GM23338 (cell line): ENCODE results near the gene CAMTA1. TPM values are rescaled to one million over a fixed set of nuclear protein-coding genes. Genes with fewer than 3 reads are reported as not detected.

Experiments used
- ATAC-seq: fragments of 200-7000 bp; cut with Tn5 transposase; 3 replicates; pipeline ENCODE4 v1.9.1; 2020
- DNase-seq: peaks from one replicate; pipeline ENCODE4 v3.0.0-alpha.2; 2015; ENCODE audit warnings: low spot score
- H2AFZ ChIP-seq: fragments of 200-600 bp; sonication (generic); 2 replicates; pipeline ENCODE4 v1.8.0; 2016; ENCODE audit warnings: antibody characterized with exemption, mild to moderate bottlenecking, moderate library complexity
- H3F3A ChIP-seq: fragments of 200-600 bp; sonication (generic); replicated peaks from 2 replicates; pipeline ENCODE4 v1.8.0; 2017; ENCODE audit warnings: antibody characterized with exemption, mixed run types, low read depth
- H3K27ac ChIP-seq: fragments of 200-600 bp; sonication (generic); 2 replicates; pipeline ENCODE4 v1.6.1; 2016; ENCODE audit warnings: low read depth
- H3K27me3 ChIP-seq: fragments of 200-600 bp; sonication (generic); 2 replicates; pipeline ENCODE4 v1.8.0; 2016; ENCODE audit warnings: mild to moderate bottlenecking, mixed run types, moderate library complexity; ENCODE audit not compliant: insufficient read depth
- H3K36me3 ChIP-seq: fragments of 200-600 bp; sonication (generic); 2 replicates; pipeline ENCODE4 v1.8.0; 2016; ENCODE audit warnings: mild to moderate bottlenecking; ENCODE audit not compliant: insufficient read depth
- H3K4me1 ChIP-seq: fragments of 200-600 bp; sonication (generic); 2 replicates; pipeline ENCODE4 v1.8.0; 2016; ENCODE audit warnings: mild to moderate bottlenecking, moderate library complexity; ENCODE audit not compliant: insufficient read depth
- H3K4me2 ChIP-seq: fragments of 200-600 bp; sonication (generic); 2 replicates; pipeline ENCODE4 v1.7.1; 2017; ENCODE audit warnings: mixed run types
- H3K4me3 ChIP-seq: fragments of 200-600 bp; sonication (generic); 2 replicates; pipeline ENCODE4 v1.6.1; 2016; ENCODE audit warnings: mixed run types
- H3K79me2 ChIP-seq: fragments of 200-600 bp; sonication (generic); replicated peaks from 2 replicates; pipeline ENCODE4 v1.8.0; 2017; ENCODE audit warnings: mild to moderate bottlenecking; ENCODE audit not compliant: insufficient read depth
- H3K9me2 ChIP-seq: fragments of 200-600 bp; sonication (generic); 2 replicates; pipeline ENCODE4 v1.8.0; 2017; ENCODE audit not compliant: insufficient read depth
- H4K20me1 ChIP-seq: fragments of 200-600 bp; sonication (generic); replicated peaks from 2 replicates; pipeline ENCODE4 v1.8.0; 2017; ENCODE audit warnings: mild to moderate bottlenecking; ENCODE audit not compliant: insufficient read depth
- H3K27ac Mint-ChIP-seq: 2 replicates; pipeline ENCODE4 v1.8.0; 2020; ENCODE audit warnings: inconsistent platforms, mild to moderate bottlenecking, moderate library complexity, mixed read lengths
- H3K27me3 Mint-ChIP-seq: 3 replicates; pipeline ENCODE4 v1.8.0; 2022; ENCODE audit warnings: low read depth, mild to moderate bottlenecking, moderate library complexity, mixed read lengths, inconsistent platforms; ENCODE audit not compliant: insufficient read depth, poor library complexity
- H3K36me3 Mint-ChIP-seq: 3 replicates; pipeline ENCODE4 v1.8.0; 2021; ENCODE audit warnings: low read depth, mild to moderate bottlenecking, inconsistent platforms, moderate library complexity, mixed read lengths
- H3K4me1 Mint-ChIP-seq: 3 replicates; pipeline ENCODE4 v1.8.0; 2020; ENCODE audit warnings: mild to moderate bottlenecking, inconsistent platforms, mixed read lengths
- H3K4me3 Mint-ChIP-seq: 3 replicates; pipeline ENCODE4 v1.8.0; 2021; ENCODE audit warnings: moderate library complexity, mild to moderate bottlenecking, inconsistent platforms, mixed read lengths
- H3K9me3 Mint-ChIP-seq: 3 replicates; pipeline ENCODE4 v1.8.0; 2020; ENCODE audit warnings: moderate library complexity, mild to moderate bottlenecking, inconsistent platforms, mixed read lengths
- CREB1 ChIP-seq: fragments of 250-450 bp; sonication (Bioruptor Pico); IDR thresholded peaks from 2 replicates; pipeline ENCODE4 v1.5.0; 2020; ENCODE audit warnings: low read depth, mild to moderate bottlenecking, moderate library complexity
- ETS1 ChIP-seq: IDR thresholded peaks from 2 replicates; pipeline ENCODE4 v1.6.1; 2016; ENCODE audit warnings: antibody characterized with exemption
- EZH2phosphoT487 ChIP-seq: fragments of 200-600 bp; sonication (generic); IDR thresholded peaks from one replicate; pipeline ENCODE4 v1.8.1; 2018; ENCODE audit warnings: antibody characterized with exemption; ENCODE audit not compliant: unreplicated experiment
- JUNB ChIP-seq: IDR thresholded peaks from one replicate; pipeline ENCODE4 v1.6.1; 2016; ENCODE audit warnings: antibody characterized with exemption; ENCODE audit not compliant: unreplicated experiment
- NANOG ChIP-seq: IDR thresholded peaks from 2 replicates; pipeline ENCODE4 v1.6.1; 2016; ENCODE audit warnings: antibody characterized with exemption, borderline replicate concordance
- POLR2AphosphoS5 ChIP-seq: IDR thresholded peaks from 2 replicates; pipeline ENCODE4 v1.6.1; 2016; ENCODE audit warnings: antibody characterized with exemption, low read depth
- REST ChIP-seq: IDR thresholded peaks from one replicate; pipeline ENCODE4 v1.6.1; 2018; ENCODE audit warnings: antibody characterized with exemption; ENCODE audit not compliant: unreplicated experiment
- STAT1 ChIP-seq: IDR thresholded peaks from one replicate; pipeline ENCODE4 v1.6.1; 2016; ENCODE audit warnings: antibody characterized with exemption; ENCODE audit not compliant: unreplicated experiment
- ZNF114 ChIP-seq: fragments of 250-450 bp; sonication (Bioruptor Pico); IDR thresholded peaks from 2 replicates; pipeline ENCODE4 v1.5.0; 2020; ENCODE audit warnings: mild to moderate bottlenecking, moderate library complexity
- polyA plus RNA-seq: library from polyadenylated mRNA; unstranded; fragments of >200 nt; fragmentation: Nextera tagmentation; extraction: Ambion mirVana; gene quantifications from 2 replicates; pipeline ENCODE4 v1.2.1, GENCODE V29; 2016
- total RNA-seq: library from RNA; depleted of rRNA; stranded (reverse); fragments of >200 nt; shearing (Covaris generic); gene quantifications from 2 replicates; pipeline ENCODE4 v1.2.3, GENCODE V29; 2014

Gene CAMTA1
- total and polyA plus RNA-seq, 2 experiments from 2014 or later, result 115 to 519 TPM

- no peak for TF ChIP-seq ETS1
- TF ChIP-seq ZNF114 (CRISPR knock-in tag), result no peak
- no peak for TF ChIP-seq NANOG
- no peak for TF ChIP-seq STAT1
- no peak for TF ChIP-seq EZH2phosphoT487
- TF ChIP-seq JUNB, result no peak
- TF ChIP-seq POLR2AphosphoS5, result no peak
- TF ChIP-seq REST, result no peak
These were observed 129.5 kb downstream of the CAMTA1 start (continued) for GRCh38 chr1:6914706-6915105.

GRCh38 chr1:6915999-6916565 is 130.8 kb downstream of the CAMTA1 start:
- Histone ChIP-seq H3K36me3 (no peaks in the 10 kb centered on the region), H3K4me1 (peaks cover 14% of the 10 kb centered on the region; the same call in 1 of the 2 replicates), H3K27ac (no peak overlapping the region), H2AFZ (no peak overlapping the region), H3K4me3 (no peak overlapping the region), H3K9me2 (no peaks in the 10 kb centered on the region), H3K27me3 (no peaks in the 10 kb centered on the region), H3F3A (no peaks in the 10 kb centered on the region), H4K20me1 (no peaks in the 10 kb centered on the region), H3K79me2 (no peaks in the 10 kb centered on the region), H3K4me2 (no peak overlapping the region)
- peaks cover 16% of the 10 kb centered on the region for H3K36me3 Mint-ChIP-seq
- no peak overlapping the region for H3K4me3 Mint-ChIP-seq
- TF ChIP-seq REST (no peak), POLR2AphosphoS5 (no peak), CREB1 (CRISPR knock-in tag) (no peak), JUNB (no peak), ZNF114 (CRISPR knock-in tag) (no peak), STAT1 (no peak), NANOG (no peak)
- DNase-seq, result no peak
- no peak for ATAC-seq
- H3K27me3 Mint-ChIP-seq, result peaks cover 3% of the 10 kb centered on the region
- H3K27ac Mint-ChIP-seq, result no peak overlapping the region
- peaks cover 25% of the 10 kb centered on the region for H3K9me3 Mint-ChIP-seq
- peaks cover 21% of the 10 kb centered on the region for H3K4me1 Mint-ChIP-seq
